Placental pericyte (primary cell): ENCODE data around the gene SOX21. TPM values are rescaled to one million over a fixed set of nuclear protein-coding genes. Genes with fewer than 3 reads are reported as not detected.

Experiments used
- small RNA-seq: library from RNA; depleted of rRNA; stranded (forward); fragments of <200 nt; gene quantifications from one replicate; pipeline ENCODE3, GENCODE V24; 2012; ENCODE audit warnings: low replicate concordance
- total RNA-seq: library from RNA; depleted of rRNA; stranded (reverse); fragments of >200 nt; gene quantifications from 2 replicates; pipeline ENCODE4 v1.2.3, GENCODE V29; 2012

Gene SOX21
- not detected in 2 replicates for total RNA-seq

DNA sequence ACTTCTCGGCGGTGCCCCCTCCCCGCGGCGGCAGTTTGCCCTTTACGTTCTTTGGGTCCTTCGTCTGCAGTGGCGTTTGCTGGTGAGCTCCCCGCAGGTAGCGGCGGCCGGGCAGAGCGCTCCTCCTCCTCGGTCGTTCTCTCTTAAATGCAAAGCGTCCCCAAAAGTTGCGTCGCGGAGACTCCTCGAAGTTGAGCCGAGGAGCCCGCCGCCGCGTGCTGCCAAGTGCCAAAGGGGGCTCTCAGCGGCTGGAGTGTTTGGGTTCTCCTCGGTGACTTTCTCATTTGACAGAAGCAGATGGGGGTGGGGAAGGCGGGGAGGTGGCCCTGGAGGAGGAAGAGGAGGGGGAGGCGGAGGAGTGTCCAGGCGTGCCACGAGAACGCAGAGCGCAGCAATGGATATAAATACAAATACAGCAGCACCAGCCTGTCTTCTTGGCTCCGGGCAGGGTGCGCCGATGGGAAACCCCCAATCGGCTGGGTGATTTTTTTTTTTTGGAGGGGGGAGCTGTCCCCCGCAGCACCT, at the start of gene SOX21:
TSS of gene SOX21 (minus strand) at position 259 of the 525 bp plus-strand sequence. CDS start 496 bp downstream, outside the sequence.

Small RNA genes lying within 50 kb of the gene (small RNA-seq; reads per million reads assigned to genes)
- gene RN7SL585P = not detected

Other genes with a start within 250 kb of the SOX21 start
- not detected in 2 replicates for gene DCT, start 232.9 kb downstream of the SOX21 start, total RNA-seq
- 17.5 and 20.6 TPM in 2 replicates for gene TGDS, start 116.4 kb downstream of the SOX21 start, total RNA-seq
- gene GPR180, start 110.7 kb downstream of the SOX21 start, total RNA-seq = 9.8 and 22.5 TPM in 2 replicates